Stimulated activated CD4-positive, alpha-beta T cell treated with anti-CD3 and anti-CD28 coated beads, Interleukin-15, amount 100 ng/mL, for 1 hour (primary cell): Measurements from ENCODE around the gene SRGAP1.

Source experiments
- DNase-seq, 2 donors: peaks; one replicate each; pipeline ENCODE4 v3.0.0-alpha.2; 2020; ENCODE audit warnings: low read depth in 1 of 2, low spot score in 1 of 2

SRGAP1 gene

DNA sequence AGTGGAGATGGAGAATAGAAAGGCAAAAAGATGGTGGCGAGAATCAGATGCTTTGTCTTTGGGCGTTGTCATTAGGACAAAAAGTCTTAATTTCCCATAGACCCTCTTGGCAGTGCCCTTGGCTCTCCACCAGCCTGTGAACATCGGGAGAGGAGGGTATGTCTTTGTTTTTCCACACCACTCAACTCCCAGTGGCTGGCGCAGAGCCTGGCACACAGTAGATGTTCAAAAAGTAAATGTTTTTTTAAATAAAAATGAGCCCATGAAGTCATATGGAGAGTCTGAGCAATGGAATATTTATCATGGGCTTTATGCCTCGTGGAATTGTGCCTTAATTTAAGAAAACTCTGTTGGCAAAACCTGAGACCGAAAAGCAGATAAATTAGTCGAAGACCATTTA, 90.4 kb downstream of the SRGAP1 start:
- DNase-seq, result no peak

- DNase-seq, result no peak
Observed at GRCh38 chr12:63935361-63935760, 90.9 kb downstream of the SRGAP1 start.

GRCh38 chr12:63937378-63938316, 93.1 kb downstream of the SRGAP1 start:
- no peak for DNase-seq

- DNase-seq, result no peak
Observed at GRCh38 chr12:63940310-63941005, 96.0 kb downstream of the SRGAP1 start.

DNA sequence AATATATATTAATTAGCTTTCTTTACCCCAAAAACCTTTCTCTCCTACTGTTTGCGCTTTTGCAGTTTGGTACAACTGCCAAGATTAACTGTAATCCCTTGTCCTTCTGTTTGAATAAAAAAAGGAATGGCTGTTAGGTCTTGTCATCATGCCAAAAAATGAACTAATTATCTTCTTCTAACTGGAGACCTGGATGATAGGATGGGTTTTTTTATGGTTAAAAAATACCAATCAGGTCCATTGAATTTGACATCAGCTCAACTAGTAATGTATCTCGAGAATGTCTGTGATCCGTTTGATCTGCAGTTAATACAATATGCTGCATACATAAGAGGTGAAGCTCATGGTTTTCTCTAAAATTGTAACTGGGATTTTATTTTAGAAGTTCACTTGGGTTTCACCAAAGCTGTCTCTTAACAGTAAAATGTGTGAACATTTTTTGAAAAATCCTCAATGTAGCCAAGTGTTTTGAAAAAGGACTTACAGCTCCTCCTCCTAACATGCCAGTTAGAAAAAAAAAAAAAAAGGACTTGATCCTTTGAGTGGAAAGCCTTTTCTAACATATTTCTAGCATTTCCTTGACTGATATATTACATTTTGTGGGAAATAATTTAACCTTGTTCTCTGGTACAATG, 96.8 kb downstream of the SRGAP1 start:
- DNase-seq, result no peak

DNA sequence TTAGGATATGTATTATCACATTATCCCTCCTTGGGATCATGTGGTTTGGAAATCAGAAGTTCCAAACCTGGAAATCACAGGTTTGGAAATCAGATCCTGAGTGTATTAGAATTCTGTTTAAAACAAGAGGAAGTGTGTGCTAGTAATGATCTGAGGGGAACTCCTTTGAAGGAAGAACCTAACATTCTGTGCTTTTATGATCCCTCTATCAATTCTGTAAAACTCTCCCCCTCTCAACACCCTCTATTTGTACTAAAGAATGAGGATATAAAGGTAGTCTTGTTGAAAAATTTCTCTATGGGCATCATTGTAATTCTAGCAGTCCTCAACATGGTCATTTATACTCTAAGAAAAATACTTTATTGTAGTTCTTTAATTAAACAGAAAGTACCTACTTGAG, 97.4 kb downstream of the SRGAP1 start:
- DNase-seq, result no peak

DNA sequence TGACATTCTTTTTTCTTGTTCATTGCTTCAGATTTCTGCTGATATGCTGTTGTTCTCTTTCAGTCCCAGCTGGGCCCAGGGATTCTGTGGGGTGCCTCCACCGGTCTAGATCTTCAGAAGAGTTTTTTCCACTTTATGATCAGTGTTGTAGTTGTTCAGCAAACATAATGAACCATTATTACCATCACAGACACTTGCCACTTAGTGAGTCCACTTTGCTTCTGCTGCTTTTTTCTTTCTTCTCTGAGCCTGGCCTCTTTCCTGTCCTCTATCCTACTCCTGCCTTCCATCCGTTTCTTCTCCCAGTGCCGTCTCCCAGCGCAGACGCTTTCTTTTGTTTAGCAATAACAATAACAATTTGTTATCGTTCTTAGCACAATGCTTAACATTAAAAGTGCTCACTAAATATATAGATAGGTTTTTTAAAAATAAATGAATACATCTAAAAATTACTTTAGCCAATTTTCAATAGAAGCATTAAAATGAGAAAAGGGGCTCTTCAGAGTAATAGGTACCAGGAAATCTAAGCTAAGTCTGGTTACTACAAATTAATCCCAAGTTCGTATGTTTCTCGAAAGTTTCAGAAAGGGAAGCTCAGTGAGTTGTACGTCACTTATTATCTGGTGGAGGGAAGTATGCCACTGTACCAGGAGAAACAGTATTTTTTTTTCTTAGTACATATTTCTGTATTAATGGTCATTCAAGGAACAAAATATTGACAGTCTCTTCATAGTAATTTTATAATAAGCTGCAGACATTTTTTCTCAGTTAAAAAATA, 98.2 kb downstream of the SRGAP1 start:
- DNase-seq, result no peak

DNA sequence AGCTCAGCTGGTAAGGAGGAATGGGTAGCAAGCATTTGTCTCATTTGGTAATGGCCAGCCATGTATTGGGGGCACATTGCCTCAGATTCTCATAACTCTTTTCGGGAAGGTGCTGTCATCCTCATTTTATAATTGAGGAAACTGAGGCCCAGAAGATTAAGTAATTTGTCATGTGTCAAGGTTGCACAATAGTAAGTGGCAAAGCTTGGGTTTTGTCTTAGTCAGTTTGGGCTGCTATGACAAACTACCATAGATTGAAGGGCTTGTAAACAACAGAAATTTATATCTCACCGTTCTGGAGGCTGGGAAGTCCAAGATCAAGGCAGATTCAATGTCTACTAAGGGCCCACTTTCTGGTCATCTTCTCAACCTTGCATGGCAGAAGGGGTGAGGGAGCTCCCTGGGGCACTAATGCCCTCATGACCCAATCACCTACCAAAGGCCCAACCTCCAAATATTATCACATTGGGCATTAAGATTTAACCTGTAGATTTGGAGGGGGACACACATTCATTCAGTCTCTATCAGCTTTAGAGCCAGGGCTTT, 99.6 kb downstream of the SRGAP1 start:
- DNase-seq, result no peak

DNA sequence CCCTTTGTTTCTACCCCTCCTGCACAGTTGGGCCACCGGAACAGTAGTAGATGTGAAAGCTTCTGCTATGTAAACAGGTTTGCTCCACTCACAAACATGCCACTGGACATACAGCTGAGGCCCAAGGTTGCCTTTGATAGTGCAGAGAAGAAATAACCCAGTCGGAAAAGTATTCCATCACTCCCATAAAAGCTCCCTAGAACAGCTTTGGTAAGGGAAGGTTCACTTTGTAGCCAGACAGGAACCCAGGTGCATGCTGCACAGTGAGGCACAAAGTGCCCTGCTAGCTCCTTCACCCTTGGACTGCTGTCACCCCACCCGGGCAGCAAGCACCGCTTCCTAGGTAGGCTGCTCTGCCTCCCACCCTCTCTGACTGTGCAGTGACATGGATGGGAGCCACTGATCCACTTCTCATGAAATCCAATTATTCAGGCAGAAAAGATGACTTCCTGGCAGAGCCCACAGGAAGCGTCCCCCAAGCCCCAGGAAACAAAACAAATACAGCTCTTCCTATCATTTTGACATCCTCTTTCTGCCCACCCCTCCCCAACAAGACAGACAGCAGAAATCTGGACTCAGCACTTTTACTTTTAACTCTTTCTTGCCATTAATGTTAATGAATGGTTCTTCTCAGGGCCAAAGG, 100.2 kb downstream of the SRGAP1 start:
- no peak for DNase-seq

DNA sequence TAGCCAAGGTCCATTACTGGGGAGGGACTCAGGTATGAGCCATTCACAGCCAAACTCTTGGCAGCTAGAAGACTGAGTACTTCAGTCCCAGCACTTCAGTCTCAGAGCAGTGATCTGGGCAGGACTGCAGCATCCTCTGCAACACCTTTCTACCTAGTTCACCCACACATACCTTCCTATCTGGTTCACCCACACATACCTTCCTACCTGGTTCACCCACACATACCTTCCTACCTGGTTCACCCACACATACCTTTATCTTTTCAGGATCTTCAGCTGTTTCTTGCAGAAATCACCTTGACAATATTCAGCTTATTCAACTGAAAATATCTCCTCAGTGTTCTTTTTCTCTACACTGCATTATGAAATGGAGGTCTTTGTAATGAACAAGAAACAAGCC, 101.3 kb downstream of the SRGAP1 start:
- no peak for DNase-seq

DNA sequence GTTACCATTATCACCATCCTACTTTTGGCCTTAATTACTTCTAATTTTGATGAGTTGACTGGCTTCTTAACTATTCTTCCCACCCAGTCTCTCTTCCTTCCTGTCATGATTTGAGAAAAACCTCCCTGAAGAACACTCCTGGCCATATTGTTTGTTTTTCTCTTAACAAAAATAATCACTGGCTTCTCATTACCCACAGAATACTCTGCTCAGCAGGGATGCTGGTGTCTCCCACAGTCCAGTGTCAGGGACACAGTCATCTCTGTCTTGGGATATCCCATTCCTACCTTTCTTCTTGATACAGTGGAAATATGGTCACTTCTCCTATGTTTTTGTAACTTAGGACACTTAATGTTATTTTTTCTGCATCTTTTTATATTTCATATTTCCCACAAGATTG, 103.7 kb downstream of the SRGAP1 start:
- DNase-seq, result no peak

DNA sequence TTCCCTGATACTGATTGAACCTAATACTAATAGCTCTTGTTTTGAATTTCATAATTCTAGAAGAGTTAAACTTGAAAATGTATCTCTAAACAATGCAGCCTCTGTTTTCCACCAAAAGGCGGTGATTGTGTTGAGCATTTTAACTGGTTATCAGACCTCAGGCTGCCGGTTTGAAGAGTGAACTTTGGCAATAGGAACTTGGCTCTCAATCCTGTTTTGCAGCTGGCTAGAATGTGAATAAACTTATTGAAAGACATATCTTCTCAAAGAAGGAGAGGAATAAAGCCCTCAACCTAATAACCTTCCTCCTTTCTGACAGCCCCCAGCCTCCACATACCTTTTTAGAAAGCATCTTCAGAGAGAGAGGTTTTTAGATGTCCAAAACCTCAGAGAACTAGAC, 105.4 kb downstream of the SRGAP1 start:
- DNase-seq, result no peak

DNA sequence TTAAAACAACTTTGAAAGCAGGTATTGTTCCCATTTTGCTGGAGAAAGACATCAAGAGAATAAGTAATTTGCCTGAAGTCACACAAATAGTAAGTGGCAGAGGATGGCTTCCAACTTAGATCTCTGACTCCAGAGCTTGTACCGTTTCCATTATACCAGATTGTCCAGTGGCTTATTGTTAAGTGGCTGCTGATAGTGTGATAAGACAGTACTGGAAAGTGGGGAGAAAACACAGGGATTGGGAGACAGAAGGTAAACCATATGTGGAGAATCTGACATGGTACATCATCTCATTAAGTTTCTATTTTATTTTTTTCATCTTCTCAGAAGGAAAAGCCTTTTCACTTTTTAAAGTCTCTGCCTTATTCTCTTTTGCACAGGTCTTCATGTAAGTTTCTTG, 108.5 kb downstream of the SRGAP1 start:
- DNase-seq, result no peak

DNA sequence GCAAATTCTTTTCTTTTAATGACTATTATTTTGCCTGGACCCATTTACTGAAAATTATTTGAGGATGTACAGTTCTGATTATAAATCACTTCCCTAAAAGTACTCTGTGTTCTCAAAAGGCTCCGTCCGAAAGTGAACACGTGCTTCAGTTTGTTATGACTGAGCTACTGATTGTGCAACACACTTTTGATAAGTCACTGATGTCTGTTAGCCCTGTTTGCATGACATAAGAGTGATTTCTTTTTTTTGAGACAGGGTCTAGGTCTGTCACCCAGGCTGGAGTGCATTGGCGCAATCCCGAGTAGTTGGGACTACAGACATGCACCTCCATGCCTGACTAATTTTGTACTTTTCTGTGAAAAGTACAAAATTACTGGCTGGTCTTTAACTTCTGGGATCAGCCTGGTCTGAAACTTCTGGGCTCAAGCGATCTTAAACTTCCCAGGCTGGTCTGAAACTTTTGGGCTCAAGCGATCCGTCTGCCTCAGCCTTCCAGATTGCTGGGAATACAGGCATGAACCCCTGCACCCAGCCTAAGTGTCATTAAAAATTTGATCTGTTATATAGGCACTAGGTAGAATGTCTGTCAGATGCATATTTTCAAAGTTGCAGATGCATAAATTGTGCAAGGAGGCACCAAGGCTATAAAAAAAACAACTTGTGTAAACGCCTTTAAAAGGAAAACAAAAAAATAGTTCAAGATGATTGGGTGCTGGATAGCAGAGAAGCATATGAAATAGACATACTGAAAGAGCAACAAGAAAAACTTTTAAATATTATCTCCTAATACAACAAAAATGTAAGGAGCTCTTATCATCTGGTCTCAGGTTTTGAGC, 111.5 kb downstream of the SRGAP1 start:
- DNase-seq, result no peak

DNA sequence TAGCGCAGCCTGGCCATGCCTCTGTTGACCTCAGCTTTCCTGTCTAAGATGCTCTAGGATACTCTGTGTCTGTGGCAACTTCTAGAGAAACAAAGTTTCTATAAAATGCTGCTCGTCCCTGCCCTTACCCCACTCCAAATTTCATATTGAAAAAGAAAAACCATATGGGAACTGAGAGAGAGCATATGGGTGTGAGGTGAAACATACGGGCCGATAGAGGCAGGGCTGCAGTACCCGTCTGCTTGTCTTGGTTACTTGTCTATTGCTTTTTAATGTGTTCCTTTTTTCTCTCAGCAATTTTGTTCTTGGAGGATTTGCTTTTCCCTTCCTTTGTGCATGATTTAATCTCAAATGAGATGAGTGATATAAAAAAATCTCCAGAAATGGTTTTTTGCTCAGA, 113.0 kb downstream of the SRGAP1 start:
- DNase-seq, result no peak

DNA sequence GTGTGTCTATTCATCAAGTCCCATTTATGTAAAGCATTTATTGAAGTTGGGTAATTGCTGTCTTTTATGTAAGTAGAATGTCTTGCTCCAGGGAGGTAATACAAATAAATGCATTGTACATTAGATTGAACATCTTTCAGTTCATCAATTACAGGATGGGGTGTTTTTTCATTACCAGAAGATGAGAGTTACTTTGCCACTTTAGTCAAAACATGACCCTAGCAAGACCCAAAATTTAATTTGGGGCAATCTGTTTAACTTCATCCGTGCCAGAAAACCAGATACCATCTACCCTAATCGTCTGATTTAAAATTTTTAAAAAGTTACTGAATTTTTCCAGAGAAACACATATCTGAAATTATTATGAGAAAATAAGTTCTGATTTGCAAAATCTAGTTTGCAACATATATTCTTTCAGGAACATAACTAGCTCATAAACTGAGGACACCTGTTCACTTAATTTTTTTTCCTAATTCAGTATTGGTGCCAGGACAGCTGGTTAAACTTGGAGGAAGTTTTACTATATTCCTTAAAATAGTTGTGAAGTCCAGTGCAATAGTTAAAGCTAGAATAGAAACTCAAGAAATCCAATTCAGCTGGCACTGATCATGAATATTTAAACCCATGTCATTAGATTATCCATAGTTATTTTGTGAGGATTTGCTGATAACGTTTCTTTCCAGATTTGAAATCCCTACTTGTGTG, 114.5 kb downstream of the SRGAP1 start:
- DNase-seq, result no peak

- DNase-seq, result no peak
Observed at GRCh38 chr12:63961048-63961447, 116.5 kb downstream of the SRGAP1 start.

DNA sequence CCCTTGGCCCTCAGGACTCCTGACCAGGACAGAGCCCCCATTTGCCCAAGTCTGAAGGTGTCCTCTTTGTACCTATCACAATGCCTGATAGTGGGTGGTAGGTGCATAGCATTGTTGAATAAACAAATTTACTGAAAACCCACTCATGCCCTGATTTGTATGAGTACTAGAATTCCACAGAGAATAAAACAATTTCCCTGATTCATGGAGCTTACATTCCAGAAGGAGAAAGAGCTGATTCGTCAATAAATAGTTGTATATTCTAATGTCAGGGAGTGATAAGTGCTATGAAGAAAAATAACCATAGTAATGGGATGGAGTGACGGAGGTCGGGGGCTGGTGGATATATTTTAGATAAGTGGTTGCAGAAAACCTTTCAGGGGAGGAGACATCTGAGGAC, 117.0 kb downstream of the SRGAP1 start:
- DNase-seq, result no peak

DNA sequence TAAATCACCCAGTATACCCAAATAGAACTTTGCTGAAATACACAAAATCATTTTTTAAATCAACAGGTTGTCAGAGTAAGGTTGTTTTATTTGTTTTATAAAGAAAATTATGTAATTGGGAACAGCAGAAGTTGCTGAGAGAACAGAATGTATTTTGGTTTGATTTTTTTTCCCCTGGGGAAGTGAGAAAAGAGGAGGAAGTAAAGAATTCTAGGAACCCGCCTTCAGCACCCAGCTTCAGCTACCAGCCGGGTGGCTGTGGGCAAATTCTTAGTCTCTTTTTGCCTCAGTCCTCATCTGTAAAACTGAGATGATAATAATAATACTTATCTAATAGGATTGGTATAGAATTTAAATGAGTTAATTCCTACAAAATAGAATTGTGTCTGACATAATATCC, 119.4 kb downstream of the SRGAP1 start:
- DNase-seq, result no peak
